ENCODE results near the gene C6orf47. TPM values are rescaled to one million over a fixed set of nuclear protein-coding genes. Genes with fewer than 3 reads are reported as not detected.
A peak's percentile ranks its signal among the peaks of the same experiment; 100 is the strongest.
"Not testable (repeated sequence)": the region's sequence is repeated elsewhere in the genome, so short reads cannot be mapped to it uniquely, and the experiment has no call there.

C6orf47 gene
- 10 to 100 TPM; 25.9 to 29.9 (median 27.4) TPM for total RNA-seq
- 39.8 TPM for total RNA-seq (2013)

- Histone ChIP-seq H3K27ac (ENCODE audit: low read length) (peak within 1 kb of the TSS; percentile 79), H3K4me3 (ENCODE audit: low read length) (peak within 1 kb of the TSS; percentile 88), H3K4me1 (ENCODE audit: control insufficient read depth, insufficient read depth, low read length) (peaks cover 69% of the 10 kb centered on the region), H3K36me3 (ENCODE audit: control insufficient read depth, insufficient read depth, low read length) (peaks cover 21% of the 10 kb centered on the region), H3K27me3 (ENCODE audit: control insufficient read depth, insufficient read depth, low read length) (no peaks in the 10 kb centered on the region), H3K9me3 (ENCODE audit: control insufficient read depth, insufficient read depth, low read length) (no peaks in the 10 kb centered on the region)
- DNase-seq (peak; percentile 75 to 86), ATAC-seq (peak; percentile 69 to 80 (median 73))
- peak within 1 kb of the TSS; percentile 83 to 89 for H3K27ac Mint-ChIP-seq
- TF ChIP-seq CTCF (IDR thresholded peaks at IDR 0.05) = no peak
- WGBS (ENCODE audit: insufficient coverage) = under 1% methylated on average over 52 of the region's 52 CpGs
- H3K4me1 Mint-ChIP-seq = peaks cover 50 to 73% of the 10 kb centered on the region in 2 donors
- H3K4me3 Mint-ChIP-seq = peak within 1 kb of the TSS; percentile 90
- H3K27me3 Mint-ChIP-seq (ENCODE audit: low read depth in 2 of 2) = no peaks in the 10 kb centered on the region
- H3K36me3 Mint-ChIP-seq = no peaks in the 10 kb centered on the region
- intact Hi-C loops (cut with micrococcal nuclease) = loop anchor here (1.0 to 10.0 kb wide), 3 partner anchors 8 to 514 kb away; partner anchors contain the start of genes AGPAT1, BAG6 and RNF5
- H3K9me3 Mint-ChIP-seq = no peaks in the 10 kb centered on the region
Measured at GRCh38 chr6:31660381-31661261, at the start of gene C6orf47. C6orf47 (minus strand) TSS chr6:31660778; CDS start chr6:31659947, 831 bp downstream.

GRCh38 chr6:31709157-31709556 is 48.6 kb upstream of the C6orf47 start:
- H3K36me3 ChIP-seq (ENCODE audit: control insufficient read depth, insufficient read depth, low read length); H3K4me3 Mint-ChIP-seq; H3K27ac ChIP-seq (ENCODE audit: low read length); H3K27ac Mint-ChIP-seq; H3K9me3 ChIP-seq (ENCODE audit: control insufficient read depth, insufficient read depth, low read length); H3K27me3 ChIP-seq (ENCODE audit: control insufficient read depth, insufficient read depth, low read length); H3K4me3 ChIP-seq (ENCODE audit: low read length); ATAC-seq; intact Hi-C loops (cut with micrococcal nuclease); DNase-seq; H3K27me3 Mint-ChIP-seq (ENCODE audit: low read depth in 2 of 2); H3K36me3 Mint-ChIP-seq; H3K9me3 Mint-ChIP-seq: not testable (repeated sequence)
- WGBS (ENCODE audit: insufficient coverage) = 90% methylated on average over 9 of the region's 11 CpGs
- H3K4me1 ChIP-seq (ENCODE audit: control insufficient read depth, insufficient read depth, low read length) = peaks cover 14% of the 10 kb centered on the region
- H3K4me1 Mint-ChIP-seq = peaks cover 16 to 19% of the 10 kb centered on the region in 2 donors

- intact Hi-C loops (cut with micrococcal nuclease) = no loop called here
- H3K4me3 ChIP-seq (ENCODE audit: low read length) = no peak overlapping the region
- 95% methylated on average over 2 of the region's 3 CpGs for WGBS (ENCODE audit: insufficient coverage)
- no peak overlapping the region for H3K27ac ChIP-seq (ENCODE audit: low read length)
- H3K4me1 ChIP-seq (ENCODE audit: control insufficient read depth, insufficient read depth, low read length) = peaks cover 22% of the 10 kb centered on the region
- no peak overlapping the region for H3K4me3 Mint-ChIP-seq
- H3K36me3 Mint-ChIP-seq = no peaks in the 10 kb centered on the region
- H3K9me3 ChIP-seq (ENCODE audit: control insufficient read depth, insufficient read depth, low read length) = no peaks in the 10 kb centered on the region
- no peak for ATAC-seq
- no peaks in the 10 kb centered on the region for H3K27me3 ChIP-seq (ENCODE audit: control insufficient read depth, insufficient read depth, low read length)
- peaks cover 20% of the 10 kb centered on the region in 2 donors for H3K4me1 Mint-ChIP-seq
- no peaks in the 10 kb centered on the region for H3K36me3 ChIP-seq (ENCODE audit: control insufficient read depth, insufficient read depth, low read length)
- H3K27me3 Mint-ChIP-seq (ENCODE audit: low read depth in 2 of 2) = no peaks in the 10 kb centered on the region
- no peak overlapping the region for H3K27ac Mint-ChIP-seq
- TF ChIP-seq CTCF (IDR thresholded peaks at IDR 0.05) = no peak
- no peak for DNase-seq
- H3K9me3 Mint-ChIP-seq = no peaks in the 10 kb centered on the region
Measured at GRCh38 chr6:31708224-31708623, 47.6 kb upstream of the C6orf47 start.

GRCh38 chr6:31707701-31708100 is 47.1 kb upstream of the C6orf47 start:
- Mint-ChIP-seq H3K27me3 (ENCODE audit: low read depth in 2 of 2) (no peaks in the 10 kb centered on the region), H3K4me3 (no peak overlapping the region), H3K4me1 (peaks cover 23% of the 10 kb centered on the region in 2 donors), H3K27ac (no peak overlapping the region), H3K9me3 (no peaks in the 10 kb centered on the region), H3K36me3 (no peaks in the 10 kb centered on the region)
- H3K4me1 ChIP-seq (ENCODE audit: control insufficient read depth, insufficient read depth, low read length) = peaks cover 22% of the 10 kb centered on the region
- DNase-seq (no peak), ATAC-seq (no peak)
- no peaks in the 10 kb centered on the region for H3K9me3 ChIP-seq (ENCODE audit: control insufficient read depth, insufficient read depth, low read length)
- WGBS (ENCODE audit: insufficient coverage) = 87% methylated on average over 10 of the region's 10 CpGs
- no peaks in the 10 kb centered on the region for H3K36me3 ChIP-seq (ENCODE audit: control insufficient read depth, insufficient read depth, low read length)
- no peak overlapping the region for H3K4me3 ChIP-seq (ENCODE audit: low read length)
- intact Hi-C loops (cut with micrococcal nuclease) = no loop called here
- H3K27ac ChIP-seq (ENCODE audit: low read length) = no peak overlapping the region
- no peak for TF ChIP-seq CTCF (IDR thresholded peaks at IDR 0.05)
- no peaks in the 10 kb centered on the region for H3K27me3 ChIP-seq (ENCODE audit: control insufficient read depth, insufficient read depth, low read length)
